Right lung (tissue), 10 donors: Measurements from ENCODE around the gene RNF25. TPM values are rescaled to one million over a fixed set of nuclear protein-coding genes. Genes with fewer than 3 reads are reported as not detected.
A peak's percentile ranks its signal among the peaks of the same experiment; 100 is the strongest.

Experiments
- DNase-seq, 2 donors: peaks; one replicate each; pipeline ENCODE4 v3.0.0-alpha.2; 2013
- long read RNA-seq, 8 donors: transcript quantifications; one replicate each; lab custom pipeline, GENCODE V29; 2026
- polyA plus RNA-seq, 5 donors: library from polyadenylated mRNA; unstranded; fragments of 120-200 nt; gene quantifications; one replicate each; pipeline versions ENCODE4 v1.2.1 to v1.2.3, GENCODE V29; 2013; ENCODE audit warnings: inconsistent platforms in 1 of 5, low replicate concordance in 1 of 5; ENCODE audit not compliant: insufficient read length in 5 of 5, insufficient read depth in 1 of 5

Gene RNF25
- polyA plus RNA-seq: 10 to 100 TPM; 37.4 to 43.5 (median 42.1) TPM
- long read RNA-seq, donor 1, transcript RNF25-201 (10 exons, 1,914 nt): major isoform, 6 of 26 reads
- long read RNA-seq, donor 1, partial matches to known transcripts: 19 of 26 reads
- long read RNA-seq, donor 1, other reads (novel, unspliced or antisense): 0 of 26 reads
- long read RNA-seq, donor 2, transcript RNF25-201 (10 exons, 1,914 nt): major isoform, 5 of 11 reads
- long read RNA-seq, donor 2, partial matches to known transcripts: 6 of 11 reads
- long read RNA-seq, donor 2, other reads (novel, unspliced or antisense): 0 of 11 reads
- long read RNA-seq, donor 3, transcript RNF25-201 (10 exons, 1,914 nt): major isoform, 11 of 17 reads
- long read RNA-seq, donor 3, partial matches to known transcripts: 5 of 17 reads
- long read RNA-seq, donor 3, other reads (novel, unspliced or antisense): 0 of 17 reads
- long read RNA-seq, donor 4, transcript RNF25-205 (2 exons, 532 nt): major isoform, 5 of 8 reads
- long read RNA-seq, donor 4, partial matches to known transcripts: 0 of 8 reads
- long read RNA-seq, donor 4, other reads (novel, unspliced or antisense): 0 of 8 reads
- long read RNA-seq, donor 5, transcript RNF25-201 (10 exons, 1,914 nt): major isoform, 7 of 19 reads
- long read RNA-seq, donor 5, partial matches to known transcripts: 10 of 19 reads
- long read RNA-seq, donor 5, other reads (novel, unspliced or antisense): 0 of 19 reads
- long read RNA-seq, donor 6, transcript RNF25-201 (10 exons, 1,914 nt): major isoform, 13 of 61 reads
- long read RNA-seq, donor 6, partial matches to known transcripts: 48 of 61 reads
- long read RNA-seq, donor 6, other reads (novel, unspliced or antisense): 0 of 61 reads
- long read RNA-seq, donor 7, transcript RNF25-201 (10 exons, 1,914 nt): major isoform, 15 of 27 reads
- long read RNA-seq, donor 7, partial matches to known transcripts: 11 of 27 reads
- long read RNA-seq, donor 7, other reads (novel, unspliced or antisense): 0 of 27 reads
- long read RNA-seq, donor 8, partial matches to known transcripts: 0 of 5 reads
- long read RNA-seq, donor 8, other reads (novel, unspliced or antisense): 0 of 5 reads

GRCh38 chr2:218671654-218672566 is at the start of gene RNF25, which contains the start of gene STK36:
TSS of gene RNF25 (minus strand) at chr2:218672002. CDS start at chr2:218671970, 32 bp downstream.
TSS of gene STK36 (plus strand) at chr2:218672086. CDS start at chr2:218672830, 744 bp downstream.
- peak; percentile 87 to 89 for DNase-seq

- DNase-seq: no peak
Measured at GRCh38 chr2:218721488-218721887, 49.7 kb upstream of the RNF25 start.

- no peak for DNase-seq
Measured at GRCh38 chr2:218720048-218721041, 48.5 kb upstream of the RNF25 start.

GRCh38 chr2:218719457-218719856 is 47.7 kb upstream of the RNF25 start:
- DNase-seq: no peak

- DNase-seq: no peak
Measured at GRCh38 chr2:218718058-218718457, 46.3 kb upstream of the RNF25 start.

GRCh38 chr2:218717262-218717661 is 45.5 kb upstream of the RNF25 start:
- no peak for DNase-seq

GRCh38 chr2:218716070-218716469 is 44.3 kb upstream of the RNF25 start:
- no peak for DNase-seq

GRCh38 chr2:218713922-218714321 is 42.1 kb upstream of the RNF25 start:
- DNase-seq: no peak

- no peak for DNase-seq
Measured at GRCh38 chr2:218711550-218711929, 39.7 kb upstream of the RNF25 start.

GRCh38 chr2:218710687-218711549 is 39.1 kb upstream of the RNF25 start, which contains the start of gene TTLL4:
TSS of gene TTLL4 (plus strand) at chr2:218710835. CDS start at chr2:218737677, 26,842 bp downstream.
- DNase-seq: peak; percentile 95 to 96

GRCh38 chr2:218710334-218710686 is 38.5 kb upstream of the RNF25 start:
- DNase-seq: no peak

- DNase-seq: no peak
Measured at GRCh38 chr2:218709908-218710307, 38.1 kb upstream of the RNF25 start.

- DNase-seq: no peak
Measured at GRCh38 chr2:218708086-218708485, 36.3 kb upstream of the RNF25 start.

GRCh38 chr2:218703341-218703740 is 31.5 kb upstream of the RNF25 start:
- DNase-seq: no peak

GRCh38 chr2:218701806-218702205 is 30.0 kb upstream of the RNF25 start:
- no peak for DNase-seq

GRCh38 chr2:218698885-218699284 is 27.1 kb upstream of the RNF25 start:
- no peak for DNase-seq

- no peak for DNase-seq
Measured at GRCh38 chr2:218694405-218695145, 22.8 kb upstream of the RNF25 start.

- DNase-seq: no peak
Measured at GRCh38 chr2:218691234-218691633, 19.4 kb upstream of the RNF25 start.
